ENCODE results near the gene CCDC83.
"Not testable (repeated sequence)": the region's sequence is repeated elsewhere in the genome, so short reads cannot be mapped to it uniquely, and the experiment has no call there.

Gene CCDC83

GRCh38 chr11:85857098-85857497 lies 1.9 kb downstream of the CCDC83 start:
- H3K4me1 ChIP-seq (ENCODE audit: low read depth, poor library complexity, severe bottlenecking), result peaks cover 12% of the 10 kb centered on the region
- TF ChIP-seq CTCF (conservative IDR thresholded peaks at IDR 0.05; ENCODE audit: low read depth, low read length), result no peak
- H3K4me2 ChIP-seq, result no peak overlapping the region
- no peak overlapping the region for H3K9ac ChIP-seq
- no peak overlapping the region for H3K27ac ChIP-seq
- no peaks in the 10 kb centered on the region for H3K27me3 ChIP-seq (ENCODE audit: insufficient read depth, low read depth)
- no peaks in the 10 kb centered on the region for H3K79me2 ChIP-seq (ENCODE audit: insufficient read depth, low read depth)
- no peaks in the 10 kb centered on the region for H4K20me1 ChIP-seq (ENCODE audit: insufficient read depth)
- H3K36me3 ChIP-seq (ENCODE audit: insufficient read depth), result no peaks in the 10 kb centered on the region
- no peak overlapping the region for H3K4me3 ChIP-seq (IDR thresholded peaks at IDR 0.05; ENCODE audit: insufficient read depth, low read depth, low read length)
- H2AFZ ChIP-seq (ENCODE audit: low read depth), result no peak overlapping the region

- H3K79me2 ChIP-seq (ENCODE audit: insufficient read depth, low read depth); H2AFZ ChIP-seq (ENCODE audit: low read depth); H3K27me3 ChIP-seq (ENCODE audit: insufficient read depth, low read depth); H3K9ac ChIP-seq; H3K36me3 ChIP-seq (ENCODE audit: insufficient read depth); H3K27ac ChIP-seq; H3K4me3 ChIP-seq (IDR thresholded peaks at IDR 0.05; ENCODE audit: insufficient read depth, low read depth, low read length); H3K4me2 ChIP-seq; H4K20me1 ChIP-seq (ENCODE audit: insufficient read depth); H3K4me1 ChIP-seq (ENCODE audit: low read depth, poor library complexity, severe bottlenecking): not testable (repeated sequence)
These were observed 4.4 kb downstream of the CCDC83 start for GRCh38 chr11:85859541-85859940.

GRCh38 chr11:85863855-85864254 lies 8.7 kb downstream of the CCDC83 start:
- no peaks in the 10 kb centered on the region for H3K27me3 ChIP-seq (ENCODE audit: insufficient read depth, low read depth)
- H2AFZ ChIP-seq (ENCODE audit: low read depth), result no peak overlapping the region
- no peaks in the 10 kb centered on the region for H3K36me3 ChIP-seq (ENCODE audit: insufficient read depth)
- H3K9ac ChIP-seq, result no peak overlapping the region
- TF ChIP-seq CTCF (conservative IDR thresholded peaks at IDR 0.05; ENCODE audit: low read depth, low read length), result no peak
- no peak overlapping the region for H3K4me2 ChIP-seq
- no peaks in the 10 kb centered on the region for H3K4me1 ChIP-seq (ENCODE audit: low read depth, poor library complexity, severe bottlenecking)
- H4K20me1 ChIP-seq (ENCODE audit: insufficient read depth), result no peaks in the 10 kb centered on the region
- H3K27ac ChIP-seq, result no peak overlapping the region
- H3K79me2 ChIP-seq (ENCODE audit: insufficient read depth, low read depth), result no peaks in the 10 kb centered on the region
- no peak overlapping the region for H3K4me3 ChIP-seq (IDR thresholded peaks at IDR 0.05; ENCODE audit: insufficient read depth, low read depth, low read length)

- Histone ChIP-seq H3K4me1 (ENCODE audit: low read depth, poor library complexity, severe bottlenecking) (no peaks in the 10 kb centered on the region), H3K36me3 (ENCODE audit: insufficient read depth) (no peaks in the 10 kb centered on the region), H4K20me1 (ENCODE audit: insufficient read depth) (no peaks in the 10 kb centered on the region), H3K4me2 (no peak overlapping the region), H2AFZ (ENCODE audit: low read depth) (no peak overlapping the region), H3K27me3 (ENCODE audit: insufficient read depth, low read depth) (no peaks in the 10 kb centered on the region), H3K4me3 (IDR thresholded peaks at IDR 0.05; ENCODE audit: insufficient read depth, low read depth, low read length) (no peak overlapping the region), H3K27ac (no peak overlapping the region), H3K79me2 (ENCODE audit: insufficient read depth, low read depth) (no peaks in the 10 kb centered on the region), H3K9ac (no peak overlapping the region)
- no peak for TF ChIP-seq CTCF (conservative IDR thresholded peaks at IDR 0.05; ENCODE audit: low read depth, low read length)
These were observed 11.1 kb downstream of the CCDC83 start for GRCh38 chr11:85866137-85866827.

- Histone ChIP-seq H4K20me1 (ENCODE audit: insufficient read depth) (no peaks in the 10 kb centered on the region), H3K4me2 (no peak overlapping the region), H3K4me3 (IDR thresholded peaks at IDR 0.05; ENCODE audit: insufficient read depth, low read depth, low read length) (no peak overlapping the region), H3K4me1 (ENCODE audit: low read depth, poor library complexity, severe bottlenecking) (no peaks in the 10 kb centered on the region), H3K36me3 (ENCODE audit: insufficient read depth) (no peaks in the 10 kb centered on the region), H2AFZ (ENCODE audit: low read depth) (no peak overlapping the region), H3K27me3 (ENCODE audit: insufficient read depth, low read depth) (no peaks in the 10 kb centered on the region), H3K27ac (no peak overlapping the region), H3K79me2 (ENCODE audit: insufficient read depth, low read depth) (no peaks in the 10 kb centered on the region), H3K9ac (no peak overlapping the region)
- no peak for TF ChIP-seq CTCF (conservative IDR thresholded peaks at IDR 0.05; ENCODE audit: low read depth, low read length)
These were observed 12.6 kb downstream of the CCDC83 start for GRCh38 chr11:85867751-85868150.
